ENCODE measurements around the gene METTL1.

The METTL1 gene

DNA sequence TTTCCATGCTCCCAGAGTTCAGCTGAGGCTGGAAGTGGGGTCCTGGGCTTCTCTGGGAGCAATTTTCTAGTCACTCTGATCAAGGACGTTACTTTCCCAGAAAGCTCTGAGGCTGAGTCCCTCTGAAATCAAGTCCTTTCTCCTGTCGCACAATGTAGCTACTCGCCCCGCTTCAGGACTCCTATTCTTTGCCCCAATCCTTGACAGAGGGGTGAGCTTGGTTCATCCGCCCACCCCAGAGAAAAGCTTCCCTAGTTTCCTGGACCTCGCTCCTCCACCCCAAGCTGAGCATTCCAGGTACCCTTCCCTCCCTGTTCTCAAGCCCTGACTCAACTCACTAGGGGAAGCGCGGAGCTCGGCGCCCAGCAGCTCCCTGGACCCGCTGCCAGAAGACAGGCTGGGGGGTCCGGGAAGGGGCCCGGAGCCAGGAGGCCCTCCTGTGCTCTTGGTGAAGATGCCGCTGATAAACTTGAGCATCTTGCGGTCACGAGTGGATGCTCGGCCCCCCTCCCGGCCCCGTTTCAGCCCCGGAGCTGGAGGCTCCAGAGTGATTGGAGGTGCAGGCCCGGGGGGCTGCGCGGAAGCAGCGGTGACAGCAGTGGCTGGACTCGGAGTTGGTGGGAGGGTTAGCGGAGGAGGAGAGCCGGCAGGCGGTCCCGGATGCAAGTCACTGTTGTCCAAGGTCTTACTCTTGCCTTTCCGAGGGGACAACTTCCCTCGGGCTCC is 35.0 kb downstream of the METTL1 start:
- H3K4me3 ChIP-seq (replicated peaks; ENCODE audit: low read depth, low read length) = no peak overlapping the region; the same call in 1 of the 2 replicates
- DNase-seq (ENCODE audit: extremely low read depth, low read depth) = no peak
- TF ChIP-seq, protein P1, sequence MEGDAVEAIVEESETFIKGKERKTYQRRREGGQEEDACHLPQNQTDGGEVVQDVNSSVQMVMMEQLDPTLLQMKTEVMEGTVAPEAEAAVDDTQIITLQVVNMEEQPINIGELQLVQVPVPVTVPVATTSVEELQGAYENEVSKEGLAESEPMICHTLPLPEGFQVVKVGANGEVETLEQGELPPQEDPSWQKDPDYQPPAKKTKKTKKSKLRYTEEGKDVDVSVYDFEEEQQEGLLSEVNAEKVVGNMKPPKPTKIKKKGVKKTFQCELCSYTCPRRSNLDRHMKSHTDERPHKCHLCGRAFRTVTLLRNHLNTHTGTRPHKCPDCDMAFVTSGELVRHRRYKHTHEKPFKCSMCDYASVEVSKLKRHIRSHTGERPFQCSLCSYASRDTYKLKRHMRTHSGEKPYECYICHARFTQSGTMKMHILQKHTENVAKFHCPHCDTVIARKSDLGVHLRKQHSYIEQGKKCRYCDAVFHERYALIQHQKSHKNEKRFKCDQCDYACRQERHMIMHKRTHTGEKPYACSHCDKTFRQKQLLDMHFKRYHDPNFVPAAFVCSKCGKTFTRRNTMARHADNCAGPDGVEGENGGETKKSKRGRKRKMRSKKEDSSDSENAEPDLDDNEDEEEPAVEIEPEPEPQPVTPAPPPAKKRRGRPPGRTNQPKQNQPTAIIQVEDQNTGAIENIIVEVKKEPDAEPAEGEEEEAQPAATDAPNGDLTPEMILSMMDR (IDR thresholded peaks at IDR 0.05; ENCODE audit: low read depth, low read length, missing control alignments) = no peak

DNA sequence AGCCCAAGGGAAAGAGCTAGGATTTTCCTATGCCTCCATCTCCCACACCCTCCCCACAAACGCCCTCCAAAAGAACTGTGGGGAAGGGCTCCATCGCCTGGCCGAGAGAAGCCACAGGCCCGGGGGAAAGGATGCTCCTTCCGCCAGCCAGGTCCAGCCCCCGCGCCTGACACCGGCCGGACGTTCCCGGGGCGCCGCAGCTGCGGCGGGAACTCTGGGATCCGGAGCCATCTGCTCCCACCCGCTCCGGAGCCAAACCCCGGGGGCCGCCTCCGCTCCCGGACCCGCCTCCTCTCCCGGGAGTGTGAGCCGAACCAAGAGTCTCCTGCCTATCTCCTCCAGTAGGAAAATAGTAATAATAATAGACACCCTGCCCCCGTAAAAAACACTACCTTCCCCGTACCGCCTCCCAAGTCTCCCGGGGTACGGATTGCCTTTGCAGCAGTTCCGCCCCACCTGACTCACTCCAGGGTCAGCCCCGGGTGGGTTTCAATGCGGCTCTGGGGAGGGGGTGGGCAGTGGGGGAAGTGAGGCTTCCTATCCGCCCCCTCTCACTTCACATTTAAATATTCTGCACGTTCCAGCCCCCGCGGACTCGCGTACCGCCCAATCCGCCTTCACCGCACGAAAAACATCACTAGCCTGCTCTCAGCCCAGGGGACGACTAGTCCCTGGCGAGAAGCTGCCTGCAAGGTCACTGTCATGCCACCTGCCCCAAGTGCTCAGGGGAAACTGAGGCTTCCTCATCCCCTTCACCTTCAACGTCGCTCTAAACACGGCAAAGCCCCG is 35.8 kb downstream of the METTL1 start:
- TF ChIP-seq, protein P1 (IDR thresholded peaks at IDR 0.05; ENCODE audit: low read depth, low read length, missing control alignments) = peak; percentile 39
- DNase-seq (ENCODE audit: extremely low read depth, low read depth) = no peak
- peak overlapping the region; percentile 27 for H3K4me3 ChIP-seq (replicated peaks; ENCODE audit: low read depth, low read length)

DNA sequence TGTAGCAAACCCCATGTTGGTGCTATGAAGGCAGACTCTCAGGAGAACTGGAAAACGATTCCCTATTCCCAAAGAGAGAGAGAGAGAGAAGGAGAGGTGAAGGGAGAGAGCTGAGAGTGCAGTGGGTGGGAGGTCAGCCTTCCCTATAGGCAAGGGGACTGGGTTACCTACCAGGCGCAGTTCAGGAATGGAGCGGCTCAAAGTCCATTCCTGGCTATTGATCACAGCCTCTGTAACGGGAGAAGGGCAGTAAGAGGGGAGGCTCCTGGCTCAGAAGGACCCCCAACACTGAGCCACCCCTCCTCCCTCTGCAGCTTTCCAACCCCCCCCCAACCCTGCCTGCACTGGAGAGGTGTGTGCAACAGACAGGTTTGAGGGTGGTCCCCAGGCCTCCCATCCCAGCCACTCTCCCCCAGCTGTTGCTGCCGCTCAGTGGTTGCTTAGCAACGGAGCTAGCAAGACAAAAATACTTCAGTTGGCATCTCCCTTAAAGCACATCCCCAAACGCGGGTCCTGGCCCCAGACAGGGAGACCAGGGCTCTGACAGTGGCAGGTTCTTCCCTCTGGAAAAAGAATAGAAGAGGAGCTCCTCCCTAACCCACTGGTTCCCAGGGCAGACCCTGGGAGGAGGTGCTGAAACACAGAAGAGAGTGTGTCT is 36.6 kb downstream of the METTL1 start:
- TF ChIP-seq, protein P1 (IDR thresholded peaks at IDR 0.05; ENCODE audit: low read depth, low read length, missing control alignments) = no peak
- no peak overlapping the region for H3K4me3 ChIP-seq (replicated peaks; ENCODE audit: low read depth, low read length)
- DNase-seq (ENCODE audit: extremely low read depth, low read depth) = no peak

DNA sequence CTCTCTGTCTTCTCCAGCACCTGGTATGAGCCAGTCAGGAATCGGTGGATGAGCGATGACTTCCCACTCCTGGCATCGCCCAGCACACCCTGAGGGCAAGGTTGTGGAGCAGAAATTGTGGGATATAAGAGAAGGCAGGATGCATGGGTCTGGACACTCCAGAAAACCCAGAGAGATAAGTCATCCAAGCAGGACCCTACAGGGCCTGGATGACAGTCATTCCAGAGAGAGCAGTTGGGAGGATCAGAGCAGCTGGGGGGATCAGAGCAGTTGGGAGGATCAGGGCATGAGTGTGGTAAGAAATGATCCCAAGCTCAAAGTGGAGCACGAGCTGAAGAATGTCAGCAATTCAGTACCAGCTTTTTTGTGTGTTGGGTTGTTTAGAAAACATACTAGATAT is 37.3 kb downstream of the METTL1 start:
- no peak overlapping the region for H3K4me3 ChIP-seq (replicated peaks; ENCODE audit: low read depth, low read length)
- no peak for DNase-seq (ENCODE audit: extremely low read depth, low read depth)
- TF ChIP-seq, protein P1 (IDR thresholded peaks at IDR 0.05; ENCODE audit: low read depth, low read length, missing control alignments) = no peak

DNA sequence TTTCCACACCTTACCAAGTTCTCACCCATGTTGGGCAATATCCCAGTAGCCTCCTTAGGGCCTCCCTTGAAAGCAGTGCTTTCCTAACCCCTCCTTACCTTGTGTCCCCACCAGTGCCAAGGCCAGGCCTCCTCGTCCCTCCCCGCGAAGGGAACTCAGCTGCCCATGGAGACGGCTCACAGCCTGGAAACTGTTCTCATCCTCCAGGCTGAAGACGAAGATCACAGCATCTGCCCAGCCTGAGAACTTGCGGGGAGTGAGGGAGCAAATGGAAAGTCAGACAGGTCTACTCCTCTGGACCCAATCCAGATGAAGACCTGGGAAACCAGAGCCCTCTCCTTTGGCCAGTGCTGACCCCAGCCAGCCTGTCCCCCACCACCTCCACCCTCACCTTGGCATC is 38.0 kb downstream of the METTL1 start:
- H3K4me3 ChIP-seq (replicated peaks; ENCODE audit: low read depth, low read length) = no peak overlapping the region
- no peak for DNase-seq (ENCODE audit: extremely low read depth, low read depth)
- TF ChIP-seq, protein P1 (IDR thresholded peaks at IDR 0.05; ENCODE audit: low read depth, low read length, missing control alignments) = no peak

DNA sequence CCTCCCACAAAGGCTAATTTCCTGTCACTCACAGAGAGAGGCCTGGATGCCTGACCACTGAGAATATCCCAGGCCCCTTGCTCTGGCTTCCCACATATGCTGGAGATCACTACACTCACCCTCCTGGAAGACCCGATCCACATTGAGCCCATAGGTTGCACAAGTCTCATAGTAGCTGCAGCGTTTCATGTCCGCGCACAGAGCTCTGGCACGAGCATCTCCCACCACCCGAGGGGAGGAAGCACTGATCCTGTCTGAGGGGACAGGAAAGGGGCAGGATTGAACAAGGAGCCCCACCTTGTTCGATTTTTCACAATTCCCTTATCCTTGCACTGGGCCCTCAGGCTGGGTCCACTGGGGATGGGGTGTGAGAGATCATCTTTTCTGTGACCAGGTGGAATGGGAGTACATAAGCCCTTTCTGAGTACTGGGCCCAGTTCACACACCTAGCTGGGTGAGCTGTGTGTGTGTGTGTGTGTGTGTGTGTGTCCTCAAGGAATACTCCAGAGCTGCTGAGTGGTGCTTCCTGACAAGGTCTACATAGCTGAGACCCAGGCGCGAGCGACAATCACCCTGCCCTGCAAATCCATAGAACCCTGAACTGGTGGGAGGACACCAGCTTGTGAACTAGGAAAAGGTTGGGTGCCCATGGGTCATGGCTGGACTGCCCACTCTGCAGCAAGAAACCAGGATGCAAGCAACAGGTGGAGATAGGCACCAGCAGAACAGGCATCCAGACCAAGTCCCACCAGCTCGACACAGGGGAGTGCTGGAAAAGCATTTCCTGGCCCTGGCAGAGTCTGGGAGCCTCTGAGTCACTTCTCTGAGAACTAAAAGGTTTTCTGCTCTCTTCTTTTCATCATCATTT is 38.9 kb downstream of the METTL1 start:
- DNase-seq (ENCODE audit: extremely low read depth, low read depth) = no peak
- TF ChIP-seq, protein P1 (IDR thresholded peaks at IDR 0.05; ENCODE audit: low read depth, low read length, missing control alignments) = no peak
- H3K4me3 ChIP-seq (replicated peaks; ENCODE audit: low read depth, low read length) = no peak overlapping the region

Data from HFF-Myc (cell line).